RWPE1 (cell line): ENCODE measurements around the gene PRPS1.

Experiments
- CTCF ChIA-PET: fragments of 350-600 bp; sonication (Branson Sonifier 250); formaldehyde crosslinking; extraction: SDS; loops from one replicate; lab custom pipeline; 2021; lab: Yijun Ruan, JAX
- POLR2A ChIA-PET: fragments of 400-600 bp; formaldehyde crosslinking; extraction: SDS; loops from one replicate; lab custom pipeline; 2020; ENCODE audit warnings: antibody characterized with exemption; ENCODE audit not compliant: low non-redundant PET; lab: Yijun Ruan, JAX
- DNase-seq: peaks from one replicate; pipeline ENCODE4 v3.0.0; 2012; ENCODE audit warnings: low spot score
- H3K27ac ChIP-seq: fragments of 450-650 bp; 2 replicates; pipeline ENCODE4 v1.5.1; 2017
- TF ChIP-seq, protein P1 (sequence below): fragments of 450-650 bp; conservative IDR thresholded peaks from 2 replicates; pipeline ENCODE4 v1.5.1; 2017; ENCODE audit warnings: low read depth, mild to moderate bottlenecking

The PRPS1 gene

DNA sequence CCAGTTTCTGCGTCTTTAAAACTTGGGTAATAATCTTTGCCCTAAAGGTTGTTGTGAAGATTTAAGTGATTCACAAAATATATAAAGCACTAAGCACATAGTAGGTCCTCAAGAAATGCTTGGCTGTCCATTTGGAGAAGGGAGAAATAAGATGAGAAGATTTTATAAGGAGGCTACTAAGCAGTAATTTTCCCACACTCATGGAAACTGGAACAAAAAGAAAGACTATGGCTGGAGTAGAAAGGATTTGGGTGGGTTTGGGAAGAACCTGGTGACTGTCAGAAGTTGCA lies 47.0 kb downstream of the PRPS1 start:
- peak overlapping the region; percentile 99 for H3K27ac ChIP-seq
- TF ChIP-seq, protein P1, sequence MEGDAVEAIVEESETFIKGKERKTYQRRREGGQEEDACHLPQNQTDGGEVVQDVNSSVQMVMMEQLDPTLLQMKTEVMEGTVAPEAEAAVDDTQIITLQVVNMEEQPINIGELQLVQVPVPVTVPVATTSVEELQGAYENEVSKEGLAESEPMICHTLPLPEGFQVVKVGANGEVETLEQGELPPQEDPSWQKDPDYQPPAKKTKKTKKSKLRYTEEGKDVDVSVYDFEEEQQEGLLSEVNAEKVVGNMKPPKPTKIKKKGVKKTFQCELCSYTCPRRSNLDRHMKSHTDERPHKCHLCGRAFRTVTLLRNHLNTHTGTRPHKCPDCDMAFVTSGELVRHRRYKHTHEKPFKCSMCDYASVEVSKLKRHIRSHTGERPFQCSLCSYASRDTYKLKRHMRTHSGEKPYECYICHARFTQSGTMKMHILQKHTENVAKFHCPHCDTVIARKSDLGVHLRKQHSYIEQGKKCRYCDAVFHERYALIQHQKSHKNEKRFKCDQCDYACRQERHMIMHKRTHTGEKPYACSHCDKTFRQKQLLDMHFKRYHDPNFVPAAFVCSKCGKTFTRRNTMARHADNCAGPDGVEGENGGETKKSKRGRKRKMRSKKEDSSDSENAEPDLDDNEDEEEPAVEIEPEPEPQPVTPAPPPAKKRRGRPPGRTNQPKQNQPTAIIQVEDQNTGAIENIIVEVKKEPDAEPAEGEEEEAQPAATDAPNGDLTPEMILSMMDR, result no peak
- CTCF ChIA-PET, result interaction anchor here (0.6 kb wide), 1 partner anchor 341 kb away, joined by 3 read pairs; no protein-coding TSS in a partner anchor
- DNase-seq, result no peak
- POLR2A ChIA-PET, result no interaction called here

DNA sequence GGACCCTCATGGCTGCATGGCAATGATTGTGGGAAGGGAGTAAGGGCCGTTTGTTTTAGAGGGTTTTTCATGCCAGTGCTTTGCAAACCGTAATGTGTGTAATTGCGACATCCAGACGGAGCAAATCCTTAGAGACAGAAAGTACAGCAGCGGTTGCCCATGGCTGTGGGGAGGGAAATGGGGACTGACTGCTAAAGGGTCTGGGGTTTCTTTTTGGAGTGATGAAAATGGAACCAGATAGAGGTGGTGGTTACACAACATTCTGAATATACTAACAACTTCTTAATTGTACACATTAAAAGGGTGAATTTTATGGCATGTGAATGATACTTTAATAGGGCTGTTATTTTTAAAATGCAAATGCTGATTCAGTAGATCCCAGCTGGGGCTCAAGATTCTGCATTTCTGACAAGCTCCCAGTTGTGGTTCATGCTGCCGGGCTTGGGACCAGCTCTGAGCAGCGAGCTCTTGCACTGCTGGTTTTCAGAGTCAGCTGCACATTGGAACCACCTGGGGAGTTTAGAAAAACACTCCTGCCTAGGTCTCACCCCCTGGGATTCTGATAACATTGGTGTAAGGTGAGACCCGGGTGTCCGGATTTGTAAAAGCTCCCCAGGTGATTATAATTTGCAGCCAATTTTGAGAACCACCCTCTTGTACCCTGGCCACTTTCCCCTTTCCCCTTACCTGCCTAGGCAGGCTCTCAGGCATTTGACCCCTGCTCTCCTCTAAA lies 47.7 kb downstream of the PRPS1 start:
- CTCF ChIA-PET, result interaction anchor here (0.6 to 0.9 kb wide), 3 partner anchors 62 to 341 kb away, joined by 3 to 4 read pairs (median 3); partner anchors contain the start of gene NCBP2L
- TF ChIP-seq, protein P1, result no peak
- POLR2A ChIA-PET, result interaction anchor here (0.8 kb wide), 1 partner anchor 100 kb away, joined by 4 read pairs; the partner anchor contains the start of gene TSC22D3
- peak overlapping the region; percentile 99 for H3K27ac ChIP-seq
- DNase-seq, result no peak

DNA sequence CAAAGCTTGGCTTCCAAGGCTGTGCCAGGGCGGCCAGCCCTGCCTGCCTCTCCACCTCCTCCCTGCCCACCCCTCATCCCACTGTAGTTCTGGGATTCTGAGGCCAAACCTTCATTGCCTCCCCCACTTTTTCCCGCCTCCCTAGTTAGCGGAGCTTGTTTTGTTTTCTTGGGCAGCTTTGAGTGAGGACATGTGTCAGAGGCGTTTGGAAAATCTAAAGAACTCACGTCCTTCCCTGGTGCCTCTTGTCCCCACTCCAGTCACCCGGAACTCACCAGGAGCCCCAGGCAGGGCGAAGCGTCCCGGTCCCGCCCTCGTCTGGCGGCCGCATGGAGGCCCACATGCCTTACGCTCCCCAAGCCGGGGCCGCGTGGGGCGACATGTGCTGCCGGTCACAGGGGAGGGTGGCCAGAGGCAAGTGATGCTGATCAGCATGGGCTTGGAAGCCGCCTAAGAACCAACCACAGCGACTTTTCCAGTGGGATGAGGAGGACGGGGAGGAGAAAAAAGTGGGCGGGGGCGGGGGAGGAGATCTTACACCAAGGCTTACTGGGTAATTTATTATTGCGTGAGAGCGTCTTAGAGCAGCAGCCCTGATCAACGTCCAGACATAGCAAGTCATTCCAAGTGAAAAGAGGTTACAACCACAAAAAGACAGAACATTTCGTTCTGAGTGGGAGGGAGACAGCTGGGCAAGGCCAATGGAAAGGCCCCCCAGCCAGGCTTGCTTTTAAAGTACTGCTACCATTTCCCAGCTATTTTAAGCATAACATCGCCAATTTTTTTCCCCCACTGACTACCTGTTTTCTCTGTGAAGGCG lies 48.5 kb downstream of the PRPS1 start:
- CTCF ChIA-PET, result interaction anchor here (0.7 to 0.9 kb wide), 2 partner anchors 61 to 101 kb away, joined by 3 to 4 read pairs; partner anchors contain the start of gene NCBP2L
- DNase-seq, result peak; percentile 67
- TF ChIP-seq, protein P1, result no peak
- peak overlapping the region; percentile 99 for H3K27ac ChIP-seq
- POLR2A ChIA-PET, result interaction anchor here (0.8 kb wide), 1 partner anchor 99 kb away, joined by 4 read pairs; the partner anchor contains the start of gene TSC22D3

DNA sequence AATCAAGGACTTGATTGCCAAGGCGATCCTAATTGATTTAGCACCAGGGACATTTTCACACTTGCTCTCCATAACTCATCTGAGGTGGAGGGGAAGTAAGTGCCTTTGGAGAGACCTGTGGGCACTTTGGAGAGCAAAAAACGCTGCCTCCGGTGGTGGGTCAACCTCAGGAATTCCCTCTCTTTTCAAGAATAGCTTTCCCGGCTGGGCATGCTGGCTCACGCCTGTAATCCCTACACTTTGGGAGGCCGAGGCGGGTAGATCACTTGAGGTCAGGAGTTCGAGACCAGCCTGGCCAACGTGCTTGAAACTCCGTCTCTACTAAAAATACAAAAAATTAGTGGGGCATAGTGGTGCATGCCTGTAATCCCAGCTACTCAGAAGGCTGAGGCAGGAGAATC lies 49.2 kb downstream of the PRPS1 start:
- DNase-seq, result no peak
- CTCF ChIA-PET, result no interaction called here
- POLR2A ChIA-PET, result no interaction called here
- peak overlapping the region; percentile 99 for H3K27ac ChIP-seq
- TF ChIP-seq, protein P1, result no peak

DNA sequence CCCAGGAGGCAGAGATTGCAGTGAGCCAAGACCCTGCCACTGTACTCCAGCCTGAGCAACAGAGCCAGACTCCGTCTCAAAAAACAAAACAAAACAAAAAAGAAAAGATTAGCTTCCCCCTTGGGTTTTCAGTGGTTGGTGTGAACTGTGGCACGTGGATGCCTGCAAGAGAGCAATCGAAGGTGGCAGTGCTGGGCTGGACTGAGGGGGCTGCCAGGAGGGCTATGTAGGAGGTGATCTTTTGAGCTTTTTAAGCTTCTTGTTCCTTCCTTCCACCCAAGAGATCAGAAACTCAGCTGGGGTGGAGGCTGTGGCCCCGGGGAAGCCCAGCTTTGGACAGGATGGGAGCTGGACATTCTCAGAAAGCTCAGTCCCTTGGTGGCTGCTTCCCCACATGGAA lies 49.6 kb downstream of the PRPS1 start:
- ChIA-PET CTCF (interaction anchor here (0.8 kb wide), 1 partner anchor 39 kb away, joined by 4 read pairs; no protein-coding TSS in a partner anchor), POLR2A (no interaction called here)
- TF ChIP-seq, protein P1, result no peak
- H3K27ac ChIP-seq, result peak overlapping the region; percentile 99
- DNase-seq, result no peak

DNA sequence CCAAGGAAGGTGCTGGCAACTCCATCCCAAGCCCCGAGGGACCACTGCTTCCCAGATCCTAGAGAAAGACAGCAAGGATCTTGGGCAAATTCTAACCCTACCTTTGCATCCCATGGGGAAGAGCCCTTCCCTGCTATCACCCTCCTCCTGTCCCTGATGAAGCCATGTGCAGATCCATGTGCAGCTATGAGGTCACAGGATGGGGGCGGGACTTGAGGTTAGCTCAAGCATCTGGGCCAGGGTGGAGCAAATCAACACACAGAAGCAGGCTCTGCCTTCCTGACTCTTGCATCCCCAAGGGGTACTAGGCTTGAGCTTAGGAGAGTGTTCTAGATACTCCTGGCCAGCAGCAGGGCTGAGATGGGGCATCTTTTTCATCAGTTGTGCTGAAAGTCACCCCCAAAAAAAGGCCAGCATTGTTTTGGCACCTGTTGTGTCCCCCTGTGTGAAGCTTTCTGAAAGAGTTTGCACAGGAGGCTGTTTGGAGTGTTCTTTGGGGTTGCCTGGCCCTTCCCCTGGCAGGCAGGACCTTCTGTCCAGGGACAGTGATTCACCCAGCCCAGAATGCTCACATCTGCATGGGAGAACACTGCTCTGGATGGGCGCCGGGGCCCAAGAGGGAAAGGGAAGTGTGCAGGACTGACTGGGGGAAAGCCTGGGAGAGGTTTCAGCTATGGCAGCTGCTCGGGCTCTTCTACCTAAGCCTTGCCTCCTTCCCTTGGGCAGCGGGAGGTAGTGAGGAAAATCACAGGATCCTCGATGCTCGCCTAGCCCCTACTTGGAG lies 50.8 kb downstream of the PRPS1 start:
- TF ChIP-seq, protein P1, result no peak
- POLR2A ChIA-PET, result no interaction called here
- no peak for DNase-seq
- CTCF ChIA-PET, result no interaction called here
- peak overlapping the region; percentile 99 for H3K27ac ChIP-seq
